CD4-positive, alpha-beta T cell treated with Interleukin-6 at 100 ng/mL for 8 hours (primary cell): ENCODE measurements around the gene ZBTB34.
"Not testable (repeated sequence)": the region's sequence is repeated elsewhere in the genome, so short reads cannot be mapped to it uniquely, and the experiment has no call there.

Experiments
- DNase-seq: peaks from one replicate; pipeline ENCODE4 v3.0.0-alpha.2; 2020; ENCODE audit warnings: mixed read lengths, low spot score

ZBTB34 gene, protein sequence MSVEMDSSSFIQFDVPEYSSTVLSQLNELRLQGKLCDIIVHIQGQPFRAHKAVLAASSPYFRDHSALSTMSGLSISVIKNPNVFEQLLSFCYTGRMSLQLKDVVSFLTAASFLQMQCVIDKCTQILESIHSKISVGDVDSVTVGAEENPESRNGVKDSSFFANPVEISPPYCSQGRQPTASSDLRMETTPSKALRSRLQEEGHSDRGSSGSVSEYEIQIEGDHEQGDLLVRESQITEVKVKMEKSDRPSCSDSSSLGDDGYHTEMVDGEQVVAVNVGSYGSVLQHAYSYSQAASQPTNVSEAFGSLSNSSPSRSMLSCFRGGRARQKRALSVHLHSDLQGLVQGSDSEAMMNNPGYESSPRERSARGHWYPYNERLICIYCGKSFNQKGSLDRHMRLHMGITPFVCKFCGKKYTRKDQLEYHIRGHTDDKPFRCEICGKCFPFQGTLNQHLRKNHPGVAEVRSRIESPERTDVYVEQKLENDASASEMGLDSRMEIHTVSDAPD

DNA sequence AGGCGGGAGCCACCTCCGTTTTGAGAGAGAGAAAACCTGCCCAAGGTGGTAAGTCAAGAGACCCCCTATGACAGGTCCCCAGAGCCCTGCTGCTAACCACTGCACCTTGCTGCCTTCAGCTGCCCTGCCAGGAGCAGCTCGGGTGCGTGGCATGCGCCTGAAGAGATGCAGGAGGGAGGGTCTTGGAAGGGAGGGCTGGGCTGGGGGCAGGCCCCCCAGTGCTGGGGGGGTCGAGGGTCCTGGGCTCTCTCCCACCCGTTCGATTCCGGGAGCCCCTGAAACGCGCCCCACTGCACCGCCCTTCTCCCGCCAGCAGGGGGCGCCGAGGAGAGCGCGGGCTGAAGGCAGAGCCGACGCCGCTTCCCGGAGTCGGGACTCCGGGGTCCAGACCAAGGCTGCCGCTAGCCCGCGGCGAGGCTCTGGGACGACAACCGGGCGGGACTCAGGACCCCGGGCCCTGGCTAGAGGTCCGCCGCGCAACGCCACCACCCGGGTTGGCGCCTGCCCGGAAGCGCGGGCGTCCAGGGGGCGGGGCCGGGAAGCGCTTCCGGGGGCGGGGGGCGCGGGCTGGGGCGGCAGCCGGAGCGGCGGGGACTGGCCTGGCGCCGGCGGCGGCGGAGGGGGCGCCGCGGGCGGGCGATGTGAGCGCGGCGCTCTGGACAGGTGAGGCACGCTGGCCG, at the start of gene ZBTB34:
ZBTB34 (plus strand) TSS at position 563 of the 680 bp plus-strand sequence. CDS start 18,761 bp downstream, outside the sequence.
- DNase-seq: peak; percentile 69

DNA sequence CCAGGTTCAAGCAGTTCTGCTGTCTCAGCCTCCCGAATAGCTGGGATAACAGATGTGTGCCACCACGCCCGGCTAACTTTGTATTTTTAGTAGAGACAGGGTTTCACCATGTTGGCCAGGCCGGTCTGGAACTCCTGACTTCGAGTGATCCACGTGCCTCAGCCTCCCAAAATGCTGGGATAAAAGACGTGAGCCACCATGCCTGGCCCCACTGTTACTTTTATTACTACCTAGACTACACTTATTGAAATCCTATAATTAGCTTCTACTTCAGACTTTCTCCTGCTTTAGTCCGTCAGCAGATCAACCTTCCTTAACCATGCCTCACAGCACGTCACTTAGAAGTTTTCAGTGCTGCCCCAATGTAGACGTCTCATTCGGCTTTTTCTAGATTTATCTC, 47.4 kb upstream of the ZBTB34 start:
- DNase-seq: no peak

DNA sequence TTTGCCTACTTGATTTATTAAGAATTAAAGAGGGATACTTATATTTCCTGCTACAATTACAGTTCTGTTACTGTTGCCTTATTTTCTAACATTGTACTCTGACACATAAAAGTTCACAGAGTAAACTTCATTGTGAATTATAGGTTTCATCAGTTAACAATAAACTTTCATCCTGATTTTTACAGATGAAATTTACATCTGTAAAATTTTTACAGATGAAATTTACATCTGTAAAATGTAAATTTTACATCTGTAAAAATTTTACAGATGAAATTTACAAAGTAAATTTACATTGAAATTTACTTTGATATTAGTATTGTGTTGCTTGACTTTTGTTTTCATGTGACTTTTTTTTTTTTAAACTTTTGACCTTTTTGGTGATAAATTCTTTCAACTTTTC, 46.3 kb upstream of the ZBTB34 start:
- DNase-seq: no peak

DNA sequence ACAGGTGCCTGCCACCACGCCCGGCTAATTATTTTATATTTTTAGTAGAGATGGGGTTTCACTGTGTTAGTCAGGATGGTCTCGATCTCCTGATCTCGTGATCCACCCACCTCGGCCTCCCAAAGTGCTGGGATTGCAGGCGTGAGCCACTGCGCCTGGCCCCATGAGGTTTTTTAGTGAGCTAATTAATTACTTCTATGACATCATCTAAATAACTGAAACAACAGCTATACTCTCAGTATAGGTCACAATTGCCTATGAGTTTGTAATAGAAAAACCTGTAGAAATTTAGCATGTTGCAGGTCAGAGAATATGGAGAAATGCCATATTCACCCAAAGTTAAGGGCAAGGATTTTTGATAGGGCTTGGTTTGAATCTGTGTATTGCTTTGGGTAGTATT, 42.8 kb upstream of the ZBTB34 start:
- not testable (repeated sequence) for DNase-seq

DNA sequence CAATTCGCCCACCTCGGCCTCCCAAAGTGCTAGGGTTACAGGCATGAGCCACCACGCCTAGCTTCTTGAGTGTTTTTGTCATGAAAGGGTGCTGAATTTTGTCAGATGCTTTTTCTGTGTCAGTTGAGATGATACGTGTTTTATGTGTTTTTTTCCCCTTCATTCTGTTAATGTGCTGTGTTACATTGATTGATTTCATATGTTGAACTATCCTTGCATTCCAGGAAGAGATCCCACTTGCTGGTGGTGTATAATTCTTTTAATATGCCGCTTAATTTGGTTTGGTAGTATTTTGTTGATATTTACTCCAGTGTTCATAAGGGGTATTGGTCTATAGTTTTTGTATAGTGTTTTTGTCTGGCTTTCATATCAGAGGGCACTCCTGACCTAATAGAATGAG, 42.0 kb upstream of the ZBTB34 start:
- no peak for DNase-seq

DNA sequence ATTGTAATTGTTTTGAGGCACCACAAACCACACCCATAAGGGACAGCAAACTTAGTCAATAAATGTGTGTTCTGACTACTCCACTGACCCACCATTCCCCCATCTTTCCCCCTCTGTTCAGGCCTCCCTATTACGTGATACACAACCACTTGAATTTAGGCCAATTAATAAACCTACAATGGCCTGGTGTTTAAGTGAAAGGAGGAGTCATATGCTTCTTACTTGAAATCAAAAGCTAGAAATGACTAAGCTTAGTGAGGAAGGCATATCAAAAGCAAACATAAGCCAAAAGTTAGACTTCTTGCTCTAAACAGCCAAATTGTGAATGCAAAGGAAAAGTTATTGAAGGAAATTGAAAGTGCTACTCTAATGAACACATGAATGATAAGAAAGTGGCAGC, 41.0 kb upstream of the ZBTB34 start:
- DNase-seq: no peak

DNA sequence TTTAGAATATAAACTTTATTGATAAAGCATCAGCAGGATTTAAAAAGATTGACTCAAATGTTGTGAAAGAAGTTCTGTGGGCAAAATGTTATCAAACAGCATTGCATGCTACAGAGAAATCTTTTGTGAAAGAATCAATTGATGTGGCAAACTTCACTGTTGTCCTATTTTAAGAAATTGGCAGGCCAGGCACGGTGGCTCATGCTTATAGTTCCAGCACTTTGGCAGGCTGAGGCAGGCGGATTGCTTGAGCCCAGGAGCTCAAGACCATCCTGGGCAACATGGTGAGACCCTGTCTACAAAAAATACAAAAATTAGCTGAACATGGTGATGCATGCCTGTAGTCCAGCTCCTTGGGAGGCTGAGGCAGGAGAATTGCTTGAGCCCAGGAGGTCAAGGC, 38.2 kb upstream of the ZBTB34 start:
- DNase-seq: no peak

DNA sequence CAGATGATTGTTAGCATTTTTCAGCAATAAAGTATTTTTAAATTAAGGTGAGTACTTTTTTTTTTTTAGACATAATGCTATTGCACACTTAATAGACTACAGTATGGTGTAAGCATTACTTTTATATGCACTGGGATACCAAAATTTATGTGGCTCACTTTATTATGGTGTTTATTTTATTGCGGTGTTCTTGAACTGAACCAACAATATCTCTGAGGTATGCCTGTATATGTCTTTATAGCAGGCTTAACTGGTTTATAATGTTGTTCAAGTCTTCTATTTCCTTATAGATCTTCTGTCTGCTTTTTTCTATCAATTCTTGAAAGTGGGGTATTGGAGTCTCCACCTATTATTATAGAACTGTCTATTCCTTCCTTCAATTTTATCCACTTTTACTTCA, 37.6 kb upstream of the ZBTB34 start:
- DNase-seq: no peak

DNA sequence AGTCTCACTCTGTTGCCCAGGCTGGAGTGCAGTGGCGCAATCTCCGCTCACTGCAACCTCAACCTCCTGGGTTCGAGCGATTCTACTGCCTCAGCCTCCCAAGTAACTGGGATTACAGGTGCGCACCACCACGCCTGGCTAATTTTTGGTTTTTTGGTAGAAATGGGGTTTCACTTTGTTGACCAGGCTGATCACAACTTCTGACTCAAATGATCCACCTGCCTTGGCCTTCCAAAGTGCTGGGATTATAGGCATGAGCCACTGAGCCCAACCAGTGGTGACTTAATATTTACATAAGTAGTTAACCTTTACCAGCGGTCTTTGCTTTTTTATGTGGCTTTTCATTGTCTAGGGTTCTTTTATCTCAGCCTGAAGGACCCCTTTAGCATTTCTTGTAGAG, 36.4 kb upstream of the ZBTB34 start:
- DNase-seq: not testable (repeated sequence)

DNA sequence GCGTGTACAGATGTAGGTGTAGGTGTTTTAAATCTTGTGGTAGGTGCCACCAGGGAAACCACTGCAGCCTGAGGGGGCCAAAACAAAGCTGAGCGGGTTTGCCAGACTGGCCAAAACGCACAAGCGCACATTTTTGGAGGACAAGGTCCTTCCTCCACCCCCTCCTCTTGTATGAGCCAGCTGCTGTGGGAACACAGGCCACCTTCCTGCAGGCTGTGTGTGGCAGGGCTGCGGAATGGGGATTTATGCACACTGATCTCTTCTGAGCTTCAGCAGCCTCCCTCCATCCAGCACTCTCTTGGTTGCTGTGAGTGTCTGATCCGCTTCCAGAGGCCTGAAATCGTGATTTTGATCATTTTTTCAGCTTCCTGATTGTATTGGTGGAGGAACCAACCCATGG, 33.2 kb upstream of the ZBTB34 start:
- DNase-seq: no peak

DNA sequence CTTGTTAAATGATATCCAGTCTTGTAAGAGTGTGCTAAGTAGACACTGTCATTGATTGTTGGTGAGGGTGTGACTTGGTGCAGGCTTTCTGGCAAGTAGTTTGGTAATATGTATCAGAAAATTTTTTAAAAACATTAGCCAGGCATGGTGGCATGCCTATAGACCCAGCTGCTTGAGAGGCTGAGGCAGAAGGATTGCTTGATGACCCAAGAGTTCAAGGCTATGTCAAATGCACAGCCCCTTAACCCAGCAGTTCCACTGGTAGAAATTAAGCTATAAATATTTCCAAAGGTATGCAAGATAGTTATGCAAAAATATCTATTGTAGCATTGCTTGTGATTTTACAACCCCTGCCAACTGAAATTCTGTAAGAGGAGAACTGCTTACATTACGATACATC, 31.4 kb upstream of the ZBTB34 start:
- no peak for DNase-seq

DNA sequence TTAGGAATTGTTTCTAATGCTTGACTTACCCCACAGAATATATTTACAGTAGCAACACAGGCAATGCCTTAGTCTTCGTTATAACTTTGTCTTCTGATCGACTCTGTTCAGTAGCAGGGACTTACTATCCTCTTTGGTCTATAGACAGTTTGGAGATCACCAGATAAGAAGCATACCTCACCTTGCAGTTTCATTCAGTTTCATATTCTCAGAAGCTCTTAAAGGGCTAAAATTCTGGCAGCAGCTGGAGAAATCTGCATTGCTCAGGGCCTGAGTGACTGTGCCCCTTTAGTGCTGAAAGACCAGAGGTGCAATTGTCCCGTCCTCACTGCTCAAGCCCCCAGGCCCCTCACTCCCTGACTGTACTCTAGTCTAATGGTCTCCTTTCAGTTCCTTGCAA, 29.6 kb upstream of the ZBTB34 start:
- DNase-seq: no peak

DNA sequence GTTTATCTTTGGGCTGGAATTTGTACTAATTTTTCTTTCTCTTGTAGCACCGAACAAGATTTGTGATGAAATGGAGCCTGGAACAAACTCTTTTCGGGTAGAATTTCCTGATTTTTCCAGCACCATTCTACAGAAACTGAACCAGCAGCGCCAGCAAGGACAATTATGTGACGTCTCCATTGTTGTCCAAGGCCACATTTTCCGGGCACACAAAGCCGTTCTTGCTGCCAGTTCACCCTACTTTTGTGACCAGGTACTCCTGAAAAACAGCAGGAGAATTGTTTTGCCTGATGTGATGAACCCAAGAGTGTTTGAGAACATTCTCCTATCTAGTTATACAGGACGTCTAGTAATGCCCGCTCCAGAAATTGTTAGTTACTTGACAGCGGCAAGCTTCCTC, 28.0 kb upstream of the ZBTB34 start:
- DNase-seq: no peak

DNA sequence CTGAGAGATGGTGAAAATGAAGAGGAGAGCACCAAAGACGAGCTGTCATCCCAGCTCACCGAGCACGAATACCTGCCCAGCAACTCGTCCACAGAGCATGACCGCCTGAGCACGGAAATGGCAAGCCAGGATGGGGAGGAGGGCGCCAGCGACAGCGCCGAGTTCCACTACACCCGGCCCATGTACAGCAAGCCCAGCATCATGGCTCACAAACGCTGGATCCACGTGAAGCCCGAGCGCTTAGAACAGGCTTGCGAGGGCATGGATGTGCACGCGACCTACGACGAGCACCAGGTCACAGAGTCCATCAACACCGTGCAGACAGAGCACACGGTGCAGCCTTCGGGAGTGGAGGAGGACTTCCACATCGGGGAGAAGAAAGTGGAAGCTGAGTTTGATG, 27.4 kb upstream of the ZBTB34 start:
- no peak for DNase-seq

DNA sequence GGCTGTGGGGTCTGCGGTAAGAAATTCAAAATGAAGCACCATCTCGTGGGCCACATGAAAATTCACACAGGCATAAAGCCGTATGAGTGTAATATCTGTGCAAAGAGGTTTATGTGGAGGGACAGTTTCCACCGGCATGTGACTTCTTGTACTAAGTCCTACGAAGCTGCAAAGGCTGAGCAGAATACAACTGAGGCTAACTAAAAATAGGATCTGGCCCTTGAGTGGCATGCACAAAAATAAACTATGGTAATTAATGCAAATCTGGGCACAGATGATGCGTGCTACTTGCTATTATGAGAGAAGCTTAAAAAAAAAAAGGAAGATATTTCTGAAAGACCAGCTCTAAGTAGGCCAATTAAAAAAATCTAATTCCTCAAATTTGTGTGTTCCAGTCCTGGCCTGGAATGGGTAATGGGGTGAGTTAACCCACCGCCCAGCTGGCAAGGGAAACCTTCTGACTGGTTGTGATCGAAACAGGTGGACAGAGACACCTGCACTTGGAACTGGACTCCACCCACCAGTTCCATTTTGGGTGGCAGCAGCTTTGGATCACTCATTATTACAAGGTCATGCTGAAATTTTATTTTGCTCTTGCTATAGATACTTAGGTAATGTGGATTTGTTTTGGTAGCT, 26.6 kb upstream of the ZBTB34 start:
- DNase-seq: no peak

DNA sequence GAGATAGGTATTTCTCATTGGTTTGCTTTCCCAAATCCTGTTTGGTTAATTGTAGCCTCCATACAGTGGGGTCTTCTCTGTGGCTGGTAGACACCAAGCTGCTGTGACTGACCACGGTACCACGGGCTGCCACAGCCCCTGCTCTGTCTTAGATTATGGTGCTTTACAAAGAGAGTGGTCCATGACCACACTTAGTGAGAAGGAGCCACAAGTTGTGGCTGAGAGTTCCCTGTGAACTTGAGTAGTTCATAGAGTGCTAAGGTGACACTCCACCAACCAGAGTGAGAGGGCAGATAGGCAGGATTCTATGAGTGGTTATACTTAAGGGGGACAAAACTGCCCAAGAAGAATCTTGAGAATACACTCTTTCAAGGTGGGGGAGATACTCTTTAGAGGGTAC, 25.8 kb upstream of the ZBTB34 start:
- no peak for DNase-seq

DNA sequence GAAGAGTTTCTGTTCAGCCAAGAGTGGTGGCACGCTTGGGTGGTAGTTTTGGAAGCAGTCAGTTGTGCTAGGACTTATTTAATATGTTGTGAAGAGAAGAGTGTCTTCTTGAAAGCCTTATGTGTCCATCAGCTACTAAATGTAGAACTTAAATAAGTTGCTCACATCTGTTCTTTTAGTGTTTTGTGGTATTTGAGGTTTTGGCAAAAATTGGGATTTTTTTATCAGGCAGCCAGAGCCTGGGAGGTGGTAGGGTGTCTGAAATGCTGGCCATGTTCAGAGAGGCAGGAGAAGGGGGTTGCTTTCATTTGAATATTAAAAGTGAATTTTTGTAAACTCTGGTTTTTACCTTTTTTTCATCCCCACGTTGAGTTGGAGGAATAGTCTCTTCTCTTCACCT, 24.2 kb upstream of the ZBTB34 start:
- no peak for DNase-seq

DNA sequence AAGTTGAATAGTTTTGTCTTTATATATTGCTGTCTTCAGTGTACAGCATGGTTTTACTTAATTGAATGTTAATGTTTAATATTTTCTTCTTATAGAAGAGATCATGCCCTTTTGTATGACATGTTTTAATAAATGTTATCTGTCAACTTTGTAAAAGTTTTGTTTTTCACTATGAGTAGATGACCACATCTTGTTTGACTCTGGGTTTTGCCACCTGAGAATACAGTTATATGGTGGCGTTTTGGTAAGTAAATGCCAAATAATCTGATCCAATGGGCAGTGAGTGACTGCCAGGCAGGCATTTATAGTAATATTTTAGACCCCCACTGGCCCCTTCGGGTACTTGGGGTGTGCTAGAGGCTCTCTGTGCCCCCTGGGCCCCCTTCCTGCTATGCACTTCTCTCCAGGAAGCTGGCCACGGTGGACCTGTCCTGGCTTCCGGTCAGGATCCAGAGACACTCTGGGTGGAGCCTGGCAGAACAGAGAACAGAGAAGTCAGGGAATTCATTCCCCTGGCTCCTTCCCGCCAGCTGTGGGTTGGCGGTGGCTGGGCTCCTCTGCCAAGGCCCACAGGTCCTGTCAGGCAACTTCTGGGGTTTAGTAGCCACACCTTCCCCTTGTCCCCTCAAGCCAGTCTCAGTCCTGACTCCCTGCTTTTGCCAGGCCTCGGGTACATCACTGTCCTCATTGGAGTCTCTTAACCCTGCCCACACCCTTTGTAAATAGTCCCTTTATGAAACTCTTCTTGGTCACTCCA, 22.2 kb upstream of the ZBTB34 start:
- DNase-seq: no peak

DNA sequence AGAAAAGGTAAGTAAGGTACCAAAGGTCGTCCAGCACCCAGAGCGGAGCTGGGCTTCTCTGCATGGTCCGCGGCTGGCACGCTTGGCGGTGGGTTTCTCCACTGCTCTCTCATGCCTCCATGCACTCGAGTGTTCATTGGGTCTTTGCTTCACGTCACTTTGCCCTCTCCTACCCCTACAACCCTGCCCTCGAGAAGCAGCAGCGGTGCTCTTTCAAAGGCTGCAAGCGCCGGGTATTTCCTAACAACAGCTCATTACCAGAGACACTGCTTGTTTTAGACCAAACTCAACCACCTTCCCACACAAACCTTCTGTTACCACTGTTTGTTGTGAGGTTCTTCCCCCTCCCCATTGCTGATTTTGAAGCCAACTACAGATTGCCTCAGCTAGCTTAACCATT, 21.5 kb upstream of the ZBTB34 start:
- DNase-seq: no peak

DNA sequence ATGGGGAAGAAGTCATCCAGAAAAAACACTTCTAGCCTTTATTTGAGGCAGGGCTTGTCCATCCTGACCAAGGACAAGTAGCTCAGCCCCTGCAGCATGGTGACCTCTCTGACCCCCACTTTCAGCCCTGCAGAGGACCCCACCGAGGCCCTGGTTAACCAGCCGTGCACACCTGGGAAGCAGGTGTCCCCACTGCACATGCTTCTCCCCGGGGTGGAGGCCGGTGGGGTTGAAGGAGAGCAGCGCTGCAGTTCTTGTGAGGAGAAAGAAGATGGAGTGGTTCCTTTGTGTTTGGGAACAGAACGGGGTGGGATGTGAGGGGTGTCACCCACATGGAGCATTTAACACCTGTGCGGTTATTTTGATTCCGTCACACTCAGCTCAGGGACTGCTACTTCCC, 21.1 kb upstream of the ZBTB34 start:
- DNase-seq: no peak

DNA sequence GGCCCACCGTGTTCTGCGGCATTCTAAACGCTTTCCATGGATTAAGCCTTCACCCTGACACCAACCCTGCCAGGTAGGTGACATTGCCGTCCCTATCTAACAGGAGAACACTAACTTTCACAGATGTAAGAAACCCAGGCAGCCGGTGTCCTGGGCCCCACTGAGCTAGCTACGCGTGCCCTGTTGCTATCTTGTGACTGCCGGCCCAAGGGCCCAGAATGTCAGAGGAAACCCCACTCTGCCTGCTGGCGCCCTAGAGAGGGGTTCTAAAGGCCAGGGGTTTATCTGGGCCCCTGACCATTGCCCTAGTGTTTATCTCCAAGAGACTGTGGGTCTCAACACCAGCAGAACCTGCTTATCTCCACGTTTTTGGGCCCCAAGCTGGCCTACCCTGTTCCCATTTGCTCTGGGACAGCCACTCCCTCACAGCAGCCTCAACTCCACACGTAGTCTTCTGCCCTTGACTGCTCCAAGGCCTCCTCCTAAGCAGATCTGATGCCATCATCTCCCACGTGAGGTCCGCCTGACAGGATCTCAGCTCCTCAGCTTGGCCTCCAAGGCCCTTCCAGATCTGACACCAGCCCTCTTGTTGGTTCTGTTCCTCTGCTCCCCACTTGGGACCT, 18.1 kb upstream of the ZBTB34 start:
- DNase-seq: no peak
